Adrenal gland (tissue), 5 donors: ENCODE results near the gene SLC44A4.

Experiments
- POLR2A ChIP-seq, 2 donors: fragments of 450-650 bp; IDR thresholded peaks; one replicate each; pipeline ENCODE4 v1.6.1; 2017; ENCODE audit warnings: antibody characterized with exemption in 2 of 2, mild to moderate bottlenecking in 2 of 2, moderate library complexity in 1 of 2
- TF ChIP-seq, protein P1 (sequence below), 6 experiments: fragments of 450-650 bp in 4 of 6; fragments of 200-600 bp in 2 of 6; sonication (generic) in 1 of 6; IDR thresholded peaks; 1 replicate in 5 of 6; 2 replicates in 1 of 6; pipeline versions ENCODE4 v1.5.1 to v1.8.0; 2016 to 2021; ENCODE audit warnings: antibody characterized with exemption in 6 of 6, mild to moderate bottlenecking in 2 of 6, moderate library complexity in 1 of 6
- donor health status: DM: no; HTN: no; CAD: no.

DNA sequence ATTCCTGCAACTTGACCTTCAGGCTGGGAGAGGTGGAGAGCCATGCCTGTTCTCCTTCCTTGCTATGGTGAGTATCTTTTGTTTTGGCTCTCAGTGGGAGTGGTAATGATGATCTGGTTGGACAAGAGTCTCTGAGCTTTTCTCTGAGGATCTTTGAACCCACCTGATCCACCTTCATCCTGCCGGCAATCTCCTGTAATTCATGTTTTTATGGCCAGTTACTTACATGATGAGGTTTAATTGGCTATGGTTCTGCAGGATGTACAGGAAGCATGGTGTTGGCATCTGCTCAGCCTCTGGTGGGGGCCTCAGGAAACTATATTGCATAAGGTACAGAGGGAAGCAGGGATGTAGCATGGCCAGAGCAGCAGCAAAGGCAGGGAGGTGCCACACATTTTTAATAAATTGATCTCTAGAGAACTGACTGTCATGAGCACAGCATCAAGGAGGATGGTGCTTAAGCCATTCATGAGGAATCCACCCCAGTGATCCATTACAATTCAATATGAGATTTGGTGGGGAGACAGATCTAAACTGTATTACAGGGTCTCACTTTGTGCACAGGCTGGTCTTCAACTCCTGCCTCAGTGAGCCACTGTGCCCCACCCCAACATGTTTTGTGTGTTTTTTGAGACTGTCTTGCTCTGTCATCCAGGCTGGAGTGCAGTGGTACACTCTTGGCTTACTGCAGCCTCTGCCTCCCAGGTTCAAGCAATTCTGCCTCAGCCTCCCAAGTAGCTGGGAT lies 41.3 kb downstream of the SLC44A4 start:
- TF ChIP-seq, protein P1, sequence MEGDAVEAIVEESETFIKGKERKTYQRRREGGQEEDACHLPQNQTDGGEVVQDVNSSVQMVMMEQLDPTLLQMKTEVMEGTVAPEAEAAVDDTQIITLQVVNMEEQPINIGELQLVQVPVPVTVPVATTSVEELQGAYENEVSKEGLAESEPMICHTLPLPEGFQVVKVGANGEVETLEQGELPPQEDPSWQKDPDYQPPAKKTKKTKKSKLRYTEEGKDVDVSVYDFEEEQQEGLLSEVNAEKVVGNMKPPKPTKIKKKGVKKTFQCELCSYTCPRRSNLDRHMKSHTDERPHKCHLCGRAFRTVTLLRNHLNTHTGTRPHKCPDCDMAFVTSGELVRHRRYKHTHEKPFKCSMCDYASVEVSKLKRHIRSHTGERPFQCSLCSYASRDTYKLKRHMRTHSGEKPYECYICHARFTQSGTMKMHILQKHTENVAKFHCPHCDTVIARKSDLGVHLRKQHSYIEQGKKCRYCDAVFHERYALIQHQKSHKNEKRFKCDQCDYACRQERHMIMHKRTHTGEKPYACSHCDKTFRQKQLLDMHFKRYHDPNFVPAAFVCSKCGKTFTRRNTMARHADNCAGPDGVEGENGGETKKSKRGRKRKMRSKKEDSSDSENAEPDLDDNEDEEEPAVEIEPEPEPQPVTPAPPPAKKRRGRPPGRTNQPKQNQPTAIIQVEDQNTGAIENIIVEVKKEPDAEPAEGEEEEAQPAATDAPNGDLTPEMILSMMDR (IDR thresholded peaks at IDR 0.05), result no peak
- no peak for TF ChIP-seq POLR2A (IDR thresholded peaks at IDR 0.05)
